Uterus (tissue), 4 donors: Measurements from ENCODE around the gene ATP9B. TPM values are rescaled to one million over a fixed set of nuclear protein-coding genes. Genes with fewer than 3 reads are reported as not detected.

ENCODE experiments used
- DNase-seq, 2 donors: peaks; one replicate each; pipeline ENCODE4 v3.0.0-alpha.2; 2019 to 2020
- H3K27ac ChIP-seq, 2 donors: fragments of 200-600 bp; sonication (generic); 1 replicate in 1 of 2; 2 replicates in 1 of 2; pipeline ENCODE4 v1.5.1; 2016 to 2018
- H3K27me3 ChIP-seq, 2 donors: fragments of 200-600 bp; sonication (generic); one replicate each; pipeline ENCODE4 v1.5.1; 2018 to 2019; ENCODE audit warnings: control low read depth in 1 of 2
- H3K36me3 ChIP-seq, 2 donors: fragments of 200-600 bp; sonication (generic); one replicate each; pipeline ENCODE4 v1.5.1; 2019; ENCODE audit warnings: control low read depth in 1 of 2
- H3K4me1 ChIP-seq, 2 donors: fragments of 200-600 bp; sonication (generic); one replicate each; pipeline ENCODE4 v1.5.1; 2018 to 2019; ENCODE audit warnings: control low read depth in 1 of 2
- H3K4me3 ChIP-seq, 2 donors: fragments of 200-600 bp; sonication (generic); 1 replicate in 1 of 2; 2 replicates in 1 of 2; pipeline ENCODE4 v1.5.1; 2018 to 2019; ENCODE audit warnings: mild to moderate bottlenecking in 1 of 2
- H3K9me3 ChIP-seq, 2 donors: fragments of 200-600 bp; sonication (generic); one replicate each; pipeline ENCODE4 v1.5.1; 2019; ENCODE audit warnings: control low read depth in 1 of 2
- CTCF ChIP-seq, 4 experiments: fragments of 200-600 bp in 2 of 4; fragments of 450-650 bp in 2 of 4; sonication (generic) in 2 of 4; IDR thresholded peaks; one replicate each; pipeline ENCODE4 v1.5.1; 2016 to 2019; ENCODE audit warnings: antibody characterized with exemption in 4 of 4, mild to moderate bottlenecking in 2 of 4, moderate library complexity in 1 of 4
- POLR2A ChIP-seq, 2 donors: fragments of 450-650 bp; IDR thresholded peaks; one replicate each; pipeline ENCODE4 v1.6.1; 2016; ENCODE audit warnings: antibody characterized with exemption in 2 of 2, mild to moderate bottlenecking in 1 of 2, moderate library complexity in 1 of 2
- intact Hi-C: fragments of 100-400 bp; cut with DNase I; formaldehyde crosslinking; loops from one replicate; pipeline ENCODE4 v1.15.1; 2023; ENCODE audit warnings: low total_unique reads
- total RNA-seq, 4 donors: library from RNA; depleted of rRNA in 3 of 4; stranded (reverse); fragments of >200 nt in 3 of 4; gene quantifications; one replicate each; pipeline versions ENCODE4 v1.1.0 to v1.2.4, GENCODE V29; 2014 to 2023
- donor health status: DM: yes; HTN: yes; CAD: no.

ATP9B gene
- total RNA-seq, 4 donors from 2014 or later = 18.2 to 111 (median 70.3) TPM

GRCh38 chr18:79250301-79250981 is 181.2 kb downstream of the ATP9B start:
- intact Hi-C loops = no loop called here
- no peaks in the 10 kb centered on the region for H3K9me3 ChIP-seq
- H3K4me3 ChIP-seq = no peak overlapping the region
- TF ChIP-seq POLR2A (IDR thresholded peaks at IDR 0.05) (no peak), CTCF (IDR thresholded peaks at IDR 0.05) (no peak)
- H3K4me1 ChIP-seq = no peaks in the 10 kb centered on the region
- no peak overlapping the region for H3K27ac ChIP-seq
- H3K27me3 ChIP-seq = no peaks in the 10 kb centered on the region
- no peak for DNase-seq
- H3K36me3 ChIP-seq = no peaks in the 10 kb centered on the region

GRCh38 chr18:79251021-79251420 is 181.8 kb downstream of the ATP9B start:
- Histone ChIP-seq H3K9me3 (no peaks in the 10 kb centered on the region), H3K4me3 (no peak overlapping the region), H3K4me1 (no peaks in the 10 kb centered on the region), H3K27ac (no peak overlapping the region), H3K36me3 (no peaks in the 10 kb centered on the region), H3K27me3 (no peaks in the 10 kb centered on the region)
- intact Hi-C loops = no loop called here
- TF ChIP-seq POLR2A (IDR thresholded peaks at IDR 0.05) (no peak), CTCF (IDR thresholded peaks at IDR 0.05) (no peak)
- no peak for DNase-seq

- H3K9me3 ChIP-seq = no peaks in the 10 kb centered on the region
- TF ChIP-seq CTCF (IDR thresholded peaks at IDR 0.05) (no peak), POLR2A (IDR thresholded peaks at IDR 0.05) (no peak)
- no peaks in the 10 kb centered on the region for H3K4me1 ChIP-seq
- intact Hi-C loops = no loop called here
- H3K27ac ChIP-seq = no peak overlapping the region
- no peaks in the 10 kb centered on the region for H3K36me3 ChIP-seq
- DNase-seq = no peak
- no peak overlapping the region for H3K4me3 ChIP-seq
- H3K27me3 ChIP-seq = no peaks in the 10 kb centered on the region
Observed at GRCh38 chr18:79252904-79253633, 183.9 kb downstream of the ATP9B start.

GRCh38 chr18:79257480-79257879 is 188.3 kb downstream of the ATP9B start:
- Histone ChIP-seq H3K27me3 (no peaks in the 10 kb centered on the region), H3K27ac (no peak overlapping the region), H3K4me1 (no peaks in the 10 kb centered on the region), H3K36me3 (no peaks in the 10 kb centered on the region), H3K4me3 (no peak overlapping the region), H3K9me3 (no peaks in the 10 kb centered on the region)
- no peak for DNase-seq
- TF ChIP-seq POLR2A (IDR thresholded peaks at IDR 0.05) (no peak), CTCF (IDR thresholded peaks at IDR 0.05) (no peak)
- intact Hi-C loops = no loop called here

GRCh38 chr18:79258447-79258846 is 189.3 kb downstream of the ATP9B start:
- TF ChIP-seq POLR2A (IDR thresholded peaks at IDR 0.05) = no peak
- TF ChIP-seq CTCF (IDR thresholded peaks at IDR 0.05) = no peak
- Histone ChIP-seq H3K27me3 (no peaks in the 10 kb centered on the region), H3K4me3 (no peak overlapping the region), H3K27ac (no peak overlapping the region), H3K4me1 (no peaks in the 10 kb centered on the region), H3K9me3 (no peaks in the 10 kb centered on the region), H3K36me3 (no peaks in the 10 kb centered on the region)
- intact Hi-C loops = no loop called here
- no peak for DNase-seq
